GM12878 (cell line): ENCODE data around the gene LYPD4. TPM values are rescaled to one million over a fixed set of nuclear protein-coding genes. Genes with fewer than 3 reads are reported as not detected.

Experiments
- ATF7 ChIP-seq: fragments of 450-650 bp; IDR thresholded peaks from 2 replicates; pipeline ENCODE4 v1.6.1; 2016; ENCODE audit warnings: low read depth, mild to moderate bottlenecking
- BHLHE40 ChIP-seq, 2 experiments: fragments of 450-650 bp in 1 of 2; IDR thresholded peaks; 2 replicates each; pipeline ENCODE4 v1.6.1; 2011 to 2017; ENCODE audit warnings: low read depth in 2 of 2, borderline replicate concordance in 1 of 2, improper control_type of control experiment in 1 of 2, low read length in 1 of 2, mild to moderate bottlenecking in 1 of 2
- BMI1 ChIP-seq: fragments of 450-650 bp; IDR thresholded peaks from 2 replicates; pipeline ENCODE4 v1.6.1; 2016; ENCODE audit warnings: mild to moderate bottlenecking, moderate library complexity, borderline replicate concordance
- CBX5 ChIP-seq: sonication (generic); IDR thresholded peaks from 2 replicates; pipeline ENCODE4 v1.6.1; 2016; ENCODE audit warnings: low read depth, moderate library complexity, mild to moderate bottlenecking, inconsistent platforms
- CEBPB ChIP-seq, 2 experiments: fragments of 150-350 bp in 1 of 2; IDR thresholded peaks; 2 replicates each; pipeline ENCODE4 v1.6.1; 2012 to 2014; ENCODE audit warnings: low read depth in 2 of 2, low read length in 2 of 2, borderline replicate concordance in 1 of 2, inconsistent platforms in 1 of 2
- CHD1 ChIP-seq: IDR thresholded peaks from 2 replicates; pipeline ENCODE4 v1.6.1; 2012; ENCODE audit warnings: low read depth, low read length, improper control_type of control experiment
- ELK1 ChIP-seq: IDR thresholded peaks from 2 replicates; pipeline ENCODE4 v1.6.1; 2012; ENCODE audit warnings: low read depth, low read length, improper control_type of control experiment
- HCFC1 ChIP-seq: fragments of 150-350 bp; IDR thresholded peaks from 2 replicates; pipeline ENCODE4 v1.6.1; 2014; ENCODE audit warnings: low read length
- MYB ChIP-seq: fragments of 150-350 bp; IDR thresholded peaks from 2 replicates; pipeline ENCODE4 v1.6.1; 2014; ENCODE audit warnings: mild to moderate bottlenecking, low read depth, low read length, borderline replicate concordance
- NFIC ChIP-seq: IDR thresholded peaks from 2 replicates; pipeline ENCODE4 v1.6.1; 2012; ENCODE audit warnings: low read depth, mild to moderate bottlenecking, inconsistent platforms, low read length, moderate library complexity
- NR2C1 ChIP-seq: fragments of 450-650 bp; IDR thresholded peaks from 2 replicates; pipeline ENCODE4 v1.6.1; 2017; ENCODE audit warnings: antibody characterized with exemption, mild to moderate bottlenecking, moderate library complexity
- NRF1 ChIP-seq: conservative IDR thresholded peaks from 2 replicates; pipeline ENCODE4 v1.6.1; 2011; ENCODE audit warnings: mild to moderate bottlenecking, low read depth, low read length, improper control_type of control experiment
- POLR2A ChIP-seq: IDR thresholded peaks from 2 replicates; pipeline ENCODE4 v1.6.1; 2011; ENCODE audit warnings: low read depth, mild to moderate bottlenecking, low read length
- POU2F2 ChIP-seq: IDR thresholded peaks from 3 replicates; pipeline ENCODE4 v1.6.1; 2011; ENCODE audit warnings: low read depth, mild to moderate bottlenecking, low read length, borderline replicate concordance
- REST ChIP-seq: IDR thresholded peaks from 2 replicates; pipeline ENCODE4 v1.6.1; 2012; ENCODE audit warnings: mild to moderate bottlenecking, low read depth, low read length
- RFX5 ChIP-seq: IDR thresholded peaks from 2 replicates; pipeline ENCODE4 v1.6.1; 2011; ENCODE audit warnings: low read depth, low read length, improper control_type of control experiment
- SIN3A ChIP-seq: IDR thresholded peaks from 2 replicates; pipeline ENCODE4 v1.6.1; 2012; ENCODE audit warnings: low read depth, low read length, improper control_type of control experiment
- SMAD5 ChIP-seq: IDR thresholded peaks from 2 replicates; pipeline ENCODE4 v1.6.1; 2016; ENCODE audit warnings: antibody characterized with exemption, low read depth
- STAT3 ChIP-seq: IDR thresholded peaks from 2 replicates; pipeline ENCODE4 v1.6.1; 2011; ENCODE audit warnings: low read depth, low read length, improper control_type of control experiment
- SUZ12 ChIP-seq: fragments of 200-600 bp; sonication (generic); IDR thresholded peaks from one replicate; pipeline ENCODE4 v1.6.1; 2018; ENCODE audit warnings: antibody characterized with exemption, mild to moderate bottlenecking; ENCODE audit not compliant: unreplicated experiment
- YY1 ChIP-seq: IDR thresholded peaks from 2 replicates; pipeline ENCODE4 v1.6.1; 2011; ENCODE audit warnings: low read depth, mild to moderate bottlenecking, low read length
- polyA plus RNA-seq, 11 experiments: library from polyadenylated mRNA; depleted of rRNA in 4 of 11; unstranded in 6 of 11; stranded (reverse) in 5 of 11; fragments of >200 nt; fragmentation: Nextera tagmentation in 4 of 11; fragmentation: Illumina TruSeq in 1 of 11; extraction: Ambion mirVana in 4 of 11; extraction: Trizol in 1 of 11; gene quantifications; 1 replicate in 1 of 11; 2 replicates in 10 of 11; pipeline versions ENCODE4 v1.2.1 to v1.2.3, GENCODE V29; 2011 to 2016; ENCODE audit warnings: inconsistent platforms in 2 of 11, missing spikeins in 2 of 11, low read depth in 1 of 11
- total RNA-seq, 4 experiments: library from RNA; depleted of rRNA in 3 of 4; stranded (reverse); fragments of >200 nt in 3 of 4; fragmentation: Illumina TruSeq in 1 of 4; extraction: Trizol in 1 of 4; gene quantifications; 2 replicates each; pipeline versions ENCODE4 v1.2.1 to v1.2.3, GENCODE V29; 2013 to 2021
- TF ChIP-seq, protein P1 (sequence below): IDR thresholded peaks from 2 replicates; pipeline ENCODE4 v1.6.1; 2012; ENCODE audit warnings: low read length, inconsistent platforms
- TF ChIP-seq, protein P2 (sequence below): IDR thresholded peaks from 2 replicates; pipeline ENCODE4 v1.6.1; 2011; ENCODE audit warnings: borderline replicate concordance, low read depth, mild to moderate bottlenecking, moderate library complexity, low read length; ENCODE audit not compliant: insufficient read depth, poor library complexity, severe bottlenecking

LYPD4 gene
- total and polyA plus RNA-seq, 10 of the 15 experiments (the other 5 are each of a cell fraction or from before 2014, with no cell fraction given) = not detected

DNA sequence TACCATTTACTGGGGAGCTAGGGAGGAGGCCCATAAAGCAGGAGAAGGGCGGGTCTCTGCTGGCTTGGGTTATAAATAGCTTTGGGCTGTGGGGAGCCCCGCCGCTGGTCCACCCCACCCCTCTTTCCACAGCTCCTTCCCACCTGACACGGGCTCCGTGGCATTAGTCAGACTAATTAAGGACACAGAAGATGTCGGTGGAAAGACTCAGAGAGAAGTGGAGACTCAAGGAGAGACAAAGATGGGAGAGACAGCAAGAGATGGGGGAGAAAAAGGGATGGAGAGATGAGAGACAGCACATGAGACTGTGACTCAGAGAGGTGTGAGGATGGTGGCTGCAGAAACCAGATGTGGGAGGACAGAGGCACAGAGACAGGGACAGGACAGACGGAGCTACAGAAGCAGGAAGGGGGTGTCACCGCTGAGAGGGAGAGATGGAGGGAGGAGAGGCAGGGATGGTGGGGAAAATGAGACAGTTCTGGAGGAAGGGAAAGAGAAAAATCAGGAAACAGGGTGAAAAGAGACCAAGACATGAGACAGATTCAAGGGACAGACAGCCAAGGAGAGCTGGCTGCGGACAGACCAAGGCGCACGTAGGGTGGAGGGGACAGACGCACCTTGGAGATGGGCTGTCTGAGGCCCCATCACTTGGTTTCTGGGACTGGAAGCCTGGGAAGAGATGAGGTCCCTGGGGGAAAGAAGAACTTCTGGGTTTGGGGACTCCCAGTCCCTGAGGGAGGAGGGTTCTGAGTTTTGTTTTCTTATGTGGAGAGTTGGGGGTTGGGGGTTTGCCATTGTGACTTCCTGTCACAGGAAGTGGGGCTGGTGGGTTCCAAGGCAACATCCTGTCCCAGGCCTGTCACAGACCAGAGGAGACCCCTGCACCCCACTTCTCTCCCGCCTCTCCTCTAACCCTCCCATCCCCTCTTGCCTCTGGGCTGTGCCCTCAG, 42.6 kb upstream of the LYPD4 start (continued):
- TF ChIP-seq REST (no peak), SUZ12 (no peak), POU2F2 (0 out of 3 replicates have a peak, but pooled peaks have one; percentile 55), HCFC1 (no peak; the same call in 1 of the 2 replicates), BHLHE40 (IDR thresholded peaks at IDR 0.05; ENCODE audit: borderline replicate concordance in 1 of 2, low read depth in 2 of 2, low read length in 1 of 2) (peak; percentile 9 to 48; a peak in 1 of 4 replicates), MYB (no peak), YY1 (no peak), NRF1 (no peak), STAT3 (no peak), NFIC (0 out of 2 replicates have a peak, but pooled peaks have one; percentile 70), BMI1 (no peak), NR2C1 (no peak), RFX5 (no peak), CBX5 (no peak), ELK1 (0 out of 2 replicates have a peak, but pooled peaks have one; percentile 7), ATF7 (peak; percentile 69), SMAD5 (no peak), CHD1 (no peak), CEBPB (IDR thresholded peaks at IDR 0.05; ENCODE audit: borderline replicate concordance in 1 of 2, low read depth in 2 of 2, low read length in 2 of 2) (no peak), SIN3A (no peak), POLR2A (peak; percentile 32; the same call in 1 of the 2 replicates)
- TF ChIP-seq, protein P1, sequence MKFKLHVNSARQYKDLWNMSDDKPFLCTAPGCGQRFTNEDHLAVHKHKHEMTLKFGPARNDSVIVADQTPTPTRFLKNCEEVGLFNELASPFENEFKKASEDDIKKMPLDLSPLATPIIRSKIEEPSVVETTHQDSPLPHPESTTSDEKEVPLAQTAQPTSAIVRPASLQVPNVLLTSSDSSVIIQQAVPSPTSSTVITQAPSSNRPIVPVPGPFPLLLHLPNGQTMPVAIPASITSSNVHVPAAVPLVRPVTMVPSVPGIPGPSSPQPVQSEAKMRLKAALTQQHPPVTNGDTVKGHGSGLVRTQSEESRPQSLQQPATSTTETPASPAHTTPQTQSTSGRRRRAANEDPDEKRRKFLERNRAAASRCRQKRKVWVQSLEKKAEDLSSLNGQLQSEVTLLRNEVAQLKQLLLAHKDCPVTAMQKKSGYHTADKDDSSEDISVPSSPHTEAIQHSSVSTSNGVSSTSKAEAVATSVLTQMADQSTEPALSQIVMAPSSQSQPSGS = no peak
- TF ChIP-seq, protein P2, sequence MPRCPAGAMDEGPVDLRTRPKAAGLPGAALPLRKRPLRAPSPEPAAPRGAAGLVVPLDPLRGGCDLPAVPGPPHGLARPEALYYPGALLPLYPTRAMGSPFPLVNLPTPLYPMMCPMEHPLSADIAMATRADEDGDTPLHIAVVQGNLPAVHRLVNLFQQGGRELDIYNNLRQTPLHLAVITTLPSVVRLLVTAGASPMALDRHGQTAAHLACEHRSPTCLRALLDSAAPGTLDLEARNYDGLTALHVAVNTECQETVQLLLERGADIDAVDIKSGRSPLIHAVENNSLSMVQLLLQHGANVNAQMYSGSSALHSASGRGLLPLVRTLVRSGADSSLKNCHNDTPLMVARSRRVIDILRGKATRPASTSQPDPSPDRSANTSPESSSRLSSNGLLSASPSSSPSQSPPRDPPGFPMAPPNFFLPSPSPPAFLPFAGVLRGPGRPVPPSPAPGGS = no peak
